Endometrium (tissue), 2 donors: ENCODE data around the gene LPAR1.

Source experiments
- FAIRE-seq: peaks from 2 replicates; lab custom pipeline; 2012; peaks lifted over from hg19 to GRCh38; lab: Jason Lieb, UNC
- donor health status: control.
- donor health status: control.

The LPAR1 gene

GRCh38 chr9:111037708-111038330 is 451 bp downstream of the LPAR1 start:
- no peak for FAIRE-seq

- no peak for FAIRE-seq
Measured at GRCh38 chr9:111037356-111037707, 938 bp downstream of the LPAR1 start.

- FAIRE-seq: no peak
Measured at GRCh38 chr9:111036946-111037345, 1.3 kb downstream of the LPAR1 start.

- FAIRE-seq: no peak
Measured at GRCh38 chr9:111036429-111036789, 1.9 kb downstream of the LPAR1 start.

GRCh38 chr9:111035543-111036428 is 2.5 kb downstream of the LPAR1 start:
- no peak for FAIRE-seq

DNA sequence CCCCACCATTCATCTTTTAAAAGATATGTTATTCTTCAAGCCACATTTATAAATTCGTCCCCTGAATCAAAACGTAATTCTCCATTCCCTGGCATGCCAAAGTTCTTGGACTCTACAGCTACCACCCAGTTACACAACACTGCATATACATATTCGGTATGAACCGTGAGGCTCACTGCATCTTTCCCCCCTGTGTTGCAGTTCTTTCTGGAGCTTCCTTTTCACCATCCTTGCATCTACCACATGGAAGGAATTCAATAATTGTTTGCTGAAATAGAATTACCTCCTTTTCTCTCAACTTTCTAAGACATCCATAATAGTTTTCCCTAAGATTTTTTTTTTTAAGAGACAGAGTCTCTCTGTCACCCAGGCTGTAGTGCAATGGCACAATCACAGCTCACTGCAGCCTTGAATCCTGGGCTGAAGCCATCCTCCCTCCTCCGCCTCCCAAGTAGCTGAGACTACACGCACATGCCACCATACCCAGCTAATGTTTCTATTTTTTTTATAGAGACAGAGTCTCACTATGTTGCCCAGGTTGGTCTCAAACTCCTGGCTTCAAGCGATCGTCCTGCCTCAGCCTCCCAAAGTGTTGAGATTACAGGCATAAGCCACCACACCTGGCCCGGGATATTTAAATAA is 3.3 kb downstream of the LPAR1 start:
- no peak for FAIRE-seq

- FAIRE-seq: no peak
Measured at GRCh38 chr9:111034170-111034897, 3.9 kb downstream of the LPAR1 start.

- FAIRE-seq: no peak
Measured at GRCh38 chr9:111030492-111030891, 7.8 kb downstream of the LPAR1 start.

DNA sequence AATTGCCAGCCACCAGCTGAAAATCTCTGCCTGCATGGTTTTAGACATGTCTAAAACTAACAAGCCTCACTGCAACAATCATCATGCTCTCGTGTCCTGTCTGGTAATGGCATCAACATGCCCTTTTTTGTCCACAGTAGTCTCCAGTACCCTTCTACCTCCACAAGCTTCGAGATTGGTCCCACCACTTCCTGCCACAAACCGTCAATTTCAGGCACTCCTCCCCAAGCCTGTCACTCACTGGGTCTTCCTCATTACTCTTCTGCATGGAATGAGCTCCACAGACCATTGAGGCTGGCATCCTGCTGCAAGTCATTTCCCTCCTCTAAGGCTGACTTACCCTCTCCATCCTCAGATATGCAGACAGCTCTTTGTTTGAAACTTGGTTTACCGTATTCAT is 9.0 kb downstream of the LPAR1 start:
- FAIRE-seq: no peak

DNA sequence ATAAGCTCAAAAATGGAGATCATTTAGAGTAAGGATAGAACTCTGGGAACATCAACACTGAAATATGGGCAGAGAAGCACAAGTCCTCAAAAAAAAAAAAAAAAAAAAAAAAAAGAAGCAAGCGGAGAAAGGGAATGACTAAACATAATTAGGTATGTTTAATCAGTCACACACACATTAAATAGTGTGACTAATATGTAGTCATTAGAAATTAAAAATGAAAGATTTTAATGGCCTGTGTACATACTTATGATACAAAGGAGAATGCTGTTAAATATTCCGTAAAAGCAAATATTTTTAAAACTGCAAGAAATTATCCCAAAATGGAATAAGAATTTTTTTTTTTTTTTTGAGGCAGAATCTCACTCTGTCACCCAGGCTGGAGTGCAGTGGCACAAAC is 10.5 kb downstream of the LPAR1 start:
- no peak for FAIRE-seq

DNA sequence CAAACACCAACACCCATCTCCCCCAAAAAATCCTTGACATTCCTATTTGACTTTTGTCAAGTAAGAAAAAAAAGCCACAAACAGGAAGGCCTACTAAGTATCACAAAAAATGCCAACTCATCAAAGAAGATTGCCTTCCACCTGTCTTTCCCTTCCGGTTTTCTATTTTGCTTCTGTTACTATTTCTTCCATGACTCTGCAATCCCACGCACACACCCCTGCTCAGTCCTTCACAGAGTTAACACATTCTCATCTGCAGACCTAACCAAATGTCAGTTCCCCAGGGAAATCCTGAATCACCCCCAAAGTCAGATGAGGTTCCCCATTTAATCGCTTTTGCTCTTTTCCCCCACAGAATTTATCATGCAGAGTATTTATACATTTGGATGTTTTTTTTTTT is 15.1 kb downstream of the LPAR1 start:
- no peak for FAIRE-seq

- FAIRE-seq: no peak
Measured at GRCh38 chr9:111020594-111020993, 17.7 kb downstream of the LPAR1 start.

GRCh38 chr9:111016426-111017045 is 21.7 kb downstream of the LPAR1 start:
- FAIRE-seq: no peak

DNA sequence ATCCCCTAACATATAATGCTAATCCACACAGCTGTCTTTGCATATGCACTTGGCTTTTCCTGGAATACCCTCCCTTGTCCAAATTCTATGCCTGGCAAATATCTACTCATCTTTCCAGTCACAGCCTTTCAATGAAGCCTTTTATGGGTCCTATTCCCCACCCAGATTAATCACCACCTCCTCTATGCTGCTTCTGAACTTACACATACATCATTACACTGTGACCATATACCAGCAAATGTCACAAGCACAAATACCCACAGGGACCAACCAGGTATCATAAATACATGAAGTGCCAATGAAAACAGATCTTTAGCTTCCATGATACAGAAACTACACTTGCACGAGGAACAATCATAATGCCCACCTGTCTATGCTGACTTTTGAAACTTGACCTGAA is 22.3 kb downstream of the LPAR1 start:
- FAIRE-seq: no peak

GRCh38 chr9:111013707-111014106 is 24.6 kb downstream of the LPAR1 start:
- FAIRE-seq: no peak

DNA sequence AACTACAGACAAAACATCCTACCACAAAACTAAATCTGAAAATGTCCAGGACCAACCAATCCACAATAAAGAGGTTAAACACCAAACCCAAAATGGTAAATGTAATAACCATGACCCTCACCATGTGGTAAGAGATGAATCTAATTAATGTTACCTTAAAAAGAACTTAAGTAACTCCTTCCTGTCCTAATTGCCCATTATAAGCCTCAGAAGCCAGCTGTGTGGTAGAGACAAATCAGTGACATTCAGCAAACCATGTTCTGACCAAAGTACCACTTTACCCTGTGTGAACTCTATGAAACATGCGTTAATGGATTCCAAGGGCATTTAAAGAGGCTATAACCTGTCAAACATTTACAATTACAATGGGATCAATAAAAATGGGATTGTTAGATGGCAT is 25.0 kb downstream of the LPAR1 start:
- peak; percentile 15 for FAIRE-seq

GRCh38 chr9:111008158-111009075 is 29.9 kb downstream of the LPAR1 start:
- FAIRE-seq: no peak

DNA sequence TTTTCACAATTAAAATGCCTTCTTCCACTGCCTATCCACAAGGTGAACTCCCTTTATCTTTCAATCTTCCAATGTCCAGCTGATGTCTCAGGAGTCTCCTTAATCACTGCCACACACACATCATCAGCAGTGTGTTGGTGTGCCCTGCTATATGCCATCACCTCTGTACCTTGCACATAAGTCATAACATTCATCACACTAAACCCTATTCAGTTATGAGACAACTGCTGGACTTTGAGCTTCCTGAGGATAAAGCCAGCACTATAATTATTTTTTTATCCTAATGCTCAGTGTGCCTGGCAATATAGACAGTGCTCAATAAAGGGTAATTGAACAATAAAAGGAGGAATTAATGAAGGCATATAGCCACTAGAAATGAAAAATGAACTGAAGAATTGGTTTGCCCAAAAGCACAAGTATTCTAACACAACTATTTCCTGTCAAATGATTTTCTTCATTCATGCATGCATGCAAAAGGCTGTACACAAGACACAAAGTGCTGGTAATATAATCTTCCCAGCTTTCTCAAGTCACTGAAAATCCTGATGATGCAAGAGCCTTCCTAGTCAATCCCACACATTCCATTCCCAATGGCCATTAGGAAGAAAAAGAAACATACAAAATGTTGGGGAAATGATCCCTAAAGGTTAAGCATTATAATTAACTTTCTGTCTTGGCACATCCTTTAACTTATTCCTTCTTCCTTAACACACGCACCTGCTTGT is 32.4 kb downstream of the LPAR1 start:
- FAIRE-seq: no peak

- no peak for FAIRE-seq
Measured at GRCh38 chr9:111004936-111005335, 33.3 kb downstream of the LPAR1 start.

- no peak for FAIRE-seq
Measured at GRCh38 chr9:111003182-111003581, 35.1 kb downstream of the LPAR1 start.
